GM19238 (cell line): ENCODE data around the gene GFRA4.

Experiments
- DNase-seq: peaks from one replicate; pipeline ENCODE4 v3.0.0; 2011; ENCODE audit warnings: low spot score; ENCODE audit not compliant: insufficient read length

GFRA4 gene

DNA sequence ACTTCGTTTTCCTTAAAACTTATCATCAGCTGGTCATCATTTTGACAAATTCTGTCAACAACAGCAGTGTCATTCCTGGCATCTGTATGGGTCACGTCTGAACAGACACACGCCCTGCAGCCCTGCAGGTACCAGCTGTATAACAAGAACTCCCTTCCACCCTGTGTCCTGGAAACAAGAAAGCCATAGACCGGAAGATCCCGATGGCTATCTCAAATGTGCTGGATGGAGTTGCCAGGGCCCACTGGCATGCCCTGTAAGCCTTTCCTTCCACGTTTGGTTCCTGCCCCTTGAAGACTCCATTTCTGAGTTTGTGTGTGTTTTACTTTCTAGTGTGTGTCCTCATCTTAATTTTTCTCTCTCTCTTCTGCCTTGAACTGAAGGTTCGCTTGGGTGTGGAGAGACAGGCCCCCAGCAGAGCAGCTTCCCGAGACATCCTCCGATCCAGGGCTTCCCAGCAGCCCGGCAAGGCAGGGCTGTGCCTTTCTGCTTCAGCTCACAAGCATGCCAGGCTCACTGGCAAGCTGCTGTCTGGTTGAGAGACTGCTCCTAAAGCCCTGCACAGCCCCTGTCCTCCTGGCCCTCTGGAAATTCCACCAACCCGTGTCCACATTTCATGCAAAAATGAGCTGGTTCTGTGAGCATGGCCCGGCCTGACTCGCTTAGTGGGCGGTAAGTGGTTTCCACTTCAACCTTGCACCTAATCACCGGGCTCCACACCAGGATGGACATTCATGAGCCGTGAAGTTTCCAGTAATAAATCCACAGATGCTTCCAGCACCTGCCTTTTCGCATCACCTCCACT lies 8.7 kb downstream of the GFRA4 start:
- no peak for DNase-seq

DNA sequence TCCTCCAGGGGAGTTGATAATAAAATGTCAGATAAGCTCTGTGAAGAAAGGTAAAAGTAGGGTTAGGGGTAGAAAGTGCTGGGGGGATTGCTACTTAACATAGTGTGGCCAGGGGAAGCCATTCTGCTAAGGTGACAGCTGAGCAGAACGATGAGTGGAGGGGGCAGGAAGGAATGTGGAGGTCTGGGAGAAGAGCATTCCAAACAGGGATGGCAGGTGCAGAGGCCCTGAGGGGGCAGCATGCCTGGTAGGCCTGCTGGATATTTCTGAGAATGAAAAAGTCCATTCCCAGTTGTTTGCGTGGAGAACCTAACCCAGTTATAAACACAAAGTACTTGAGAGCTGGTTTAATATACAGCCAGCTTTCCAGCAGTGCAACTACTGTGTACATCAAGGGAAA lies 9.3 kb downstream of the GFRA4 start:
- DNase-seq, result no peak

DNA sequence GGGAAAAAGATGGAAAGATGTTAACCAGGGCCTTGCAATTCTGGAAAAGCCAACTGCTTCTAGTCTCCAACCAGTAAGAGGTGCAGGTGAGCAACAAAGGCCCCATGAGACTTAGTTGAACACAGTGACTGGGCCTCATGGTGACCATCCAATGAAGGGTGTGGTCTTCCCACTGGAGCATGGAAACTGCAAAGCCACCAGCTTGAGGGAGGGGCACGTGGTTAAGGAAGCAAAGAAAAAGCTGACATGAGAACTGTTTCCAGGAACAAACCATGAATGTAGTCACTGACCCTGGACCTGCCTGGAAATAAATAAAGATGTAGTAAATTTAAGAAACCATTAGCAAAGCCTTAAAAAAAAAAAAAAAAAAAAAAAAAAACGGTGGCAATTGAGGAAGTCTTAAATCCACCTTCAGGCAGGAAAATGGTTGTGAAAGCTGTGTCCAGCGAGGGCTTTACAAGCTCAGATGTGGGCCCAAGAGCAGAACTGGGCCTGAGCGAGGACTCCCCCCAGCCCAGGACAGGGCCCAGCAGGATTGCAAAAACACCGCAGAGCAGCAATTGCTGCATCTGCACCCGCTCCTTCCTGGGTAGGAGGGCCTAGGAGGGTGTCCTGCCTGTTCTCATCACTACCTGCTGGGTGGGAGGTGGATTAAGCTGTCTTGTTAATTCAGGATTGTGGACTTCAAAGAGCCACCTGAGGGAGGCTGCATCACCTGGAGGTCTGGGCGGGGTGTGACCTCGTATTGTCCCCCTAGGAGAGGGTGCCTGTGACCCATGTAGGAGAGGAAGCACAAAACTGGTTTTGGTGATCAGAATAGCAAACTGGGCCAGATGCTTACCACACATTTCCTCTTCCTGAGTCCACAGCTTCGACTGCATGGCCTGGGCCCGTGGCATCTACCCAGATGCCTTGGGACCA lies 10.3 kb downstream of the GFRA4 start:
- DNase-seq, result no peak

DNA sequence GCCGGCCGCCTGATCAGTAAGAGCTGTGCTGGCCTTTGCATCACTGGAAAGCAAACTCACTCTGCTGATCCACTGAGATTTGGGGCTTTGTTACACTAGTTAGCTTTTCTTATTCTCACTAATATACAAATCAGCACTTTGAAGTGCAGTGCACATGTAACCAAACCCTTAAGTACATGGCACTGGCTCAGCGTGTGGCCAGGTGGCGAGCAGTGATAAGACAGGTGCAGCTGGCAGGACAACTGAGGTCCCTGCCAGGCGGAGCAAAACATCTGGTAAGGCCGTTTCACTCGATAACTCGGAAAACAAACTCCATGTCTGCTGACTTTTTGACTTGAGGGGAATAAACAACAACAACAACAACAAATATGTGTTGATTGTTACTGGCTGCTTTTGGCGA lies 11.0 kb downstream of the GFRA4 start:
- no peak for DNase-seq

DNA sequence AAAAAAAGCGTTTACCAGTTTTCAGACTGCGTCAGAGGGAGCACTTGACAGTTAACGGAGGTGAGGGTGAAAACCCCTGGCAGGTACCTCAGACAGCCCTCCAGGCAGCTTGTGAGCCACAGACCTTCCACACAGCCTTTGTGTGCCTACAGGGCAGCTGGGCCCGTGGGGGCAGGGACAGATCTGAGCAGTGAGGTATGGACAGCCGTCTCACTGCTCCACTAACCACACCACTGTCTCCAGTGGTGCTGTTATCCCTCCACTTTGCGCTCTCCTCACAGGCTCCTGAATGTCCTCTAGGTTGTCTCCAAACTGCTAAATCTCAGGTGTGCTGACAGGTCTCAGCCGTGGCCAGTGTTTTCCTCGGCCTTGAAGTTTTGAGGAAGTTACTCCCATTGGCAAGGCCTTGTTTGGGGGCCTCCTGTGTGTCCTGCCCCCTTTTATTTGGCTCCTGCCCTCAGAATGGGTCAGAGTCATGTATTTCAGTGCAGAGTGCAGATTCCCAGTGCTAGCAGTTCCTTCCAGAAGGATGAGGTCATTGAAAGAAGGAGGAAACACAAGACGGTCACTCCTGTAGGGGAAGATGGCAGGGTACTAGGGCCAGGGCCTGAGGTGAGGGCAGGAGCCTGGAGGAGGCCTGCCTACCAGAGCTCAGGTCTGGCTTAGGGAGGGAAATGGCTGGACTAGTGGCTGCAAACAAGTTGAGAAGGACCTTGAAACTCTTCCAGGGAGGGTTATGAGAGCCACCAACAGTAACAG lies 11.8 kb downstream of the GFRA4 start:
- no peak for DNase-seq

DNA sequence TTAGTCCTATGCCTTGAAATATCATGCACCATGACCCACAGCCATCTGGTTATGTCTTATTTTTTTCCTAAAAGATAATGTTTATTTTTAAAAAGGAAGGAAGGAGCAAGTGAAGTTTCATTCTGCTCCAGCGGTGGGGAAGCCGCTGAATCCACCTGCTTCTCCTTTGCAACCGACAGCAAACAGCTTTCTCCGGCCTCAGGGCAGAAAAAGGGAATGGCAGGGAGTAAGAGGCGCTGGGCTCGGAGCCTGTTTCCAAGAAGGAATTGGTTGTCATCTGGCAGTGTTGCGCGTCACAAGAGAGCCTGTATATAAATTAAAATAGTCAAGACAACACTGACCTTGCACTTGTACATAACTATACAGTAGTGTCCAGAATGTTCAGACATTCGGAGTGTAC lies 14.2 kb downstream of the GFRA4 start:
- DNase-seq, result no peak

DNA sequence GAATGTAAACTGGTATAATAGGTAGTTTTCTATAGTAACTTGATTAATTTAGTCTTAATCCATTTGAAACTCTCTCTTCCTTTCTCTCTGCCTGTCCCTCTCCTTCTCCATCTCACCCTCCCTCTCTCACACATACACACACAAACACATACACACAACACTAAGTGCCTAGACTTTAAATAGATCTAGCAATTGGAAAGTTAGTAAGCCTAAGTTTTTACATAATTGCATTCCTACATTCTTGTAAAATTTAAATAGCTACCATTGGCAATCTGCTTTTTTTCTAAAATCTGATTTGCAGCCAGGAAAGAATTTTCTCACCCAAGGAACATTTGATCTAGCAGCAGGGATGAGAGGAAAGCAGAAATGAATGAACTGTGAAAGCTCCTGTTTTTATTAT lies 15.7 kb downstream of the GFRA4 start:
- DNase-seq, result no peak

DNA sequence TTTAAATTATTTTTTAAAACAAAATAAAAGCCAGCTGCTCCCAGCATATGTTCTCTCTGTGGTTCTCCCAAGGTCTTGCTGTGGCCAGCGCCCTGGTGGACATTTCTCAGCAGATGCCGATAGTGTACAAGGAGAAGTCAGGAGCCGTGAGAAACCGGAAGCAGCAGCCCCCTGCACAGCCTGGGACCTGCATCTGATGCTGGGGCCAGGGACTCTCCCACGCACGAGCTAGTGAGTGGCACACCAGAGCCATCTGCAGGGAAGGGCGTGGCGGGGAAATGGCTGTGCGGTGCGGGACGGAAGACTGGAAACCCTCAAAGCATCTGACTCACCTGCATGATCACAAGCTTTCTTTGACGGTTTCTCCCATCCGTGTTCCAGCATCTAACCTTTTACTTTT lies 16.5 kb downstream of the GFRA4 start:
- DNase-seq, result no peak

DNA sequence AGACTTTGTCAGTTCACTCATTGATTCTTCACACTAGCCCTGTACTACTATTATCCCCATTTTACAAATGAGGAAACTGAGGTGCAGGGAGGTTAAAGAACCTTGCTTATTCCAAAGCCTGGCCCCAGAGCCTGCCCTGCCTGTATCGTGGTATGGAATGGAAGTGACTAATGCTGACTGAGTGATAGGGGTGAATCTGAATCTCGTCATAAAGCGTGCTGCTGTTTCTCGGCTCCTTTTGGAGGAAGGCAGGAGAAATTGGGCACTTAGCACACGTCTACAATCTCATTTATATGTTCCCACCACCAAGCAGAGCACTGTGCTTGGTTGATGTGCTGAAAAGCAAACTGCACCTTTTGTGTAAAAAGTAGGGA lies 17.1 kb downstream of the GFRA4 start:
- no peak for DNase-seq

DNA sequence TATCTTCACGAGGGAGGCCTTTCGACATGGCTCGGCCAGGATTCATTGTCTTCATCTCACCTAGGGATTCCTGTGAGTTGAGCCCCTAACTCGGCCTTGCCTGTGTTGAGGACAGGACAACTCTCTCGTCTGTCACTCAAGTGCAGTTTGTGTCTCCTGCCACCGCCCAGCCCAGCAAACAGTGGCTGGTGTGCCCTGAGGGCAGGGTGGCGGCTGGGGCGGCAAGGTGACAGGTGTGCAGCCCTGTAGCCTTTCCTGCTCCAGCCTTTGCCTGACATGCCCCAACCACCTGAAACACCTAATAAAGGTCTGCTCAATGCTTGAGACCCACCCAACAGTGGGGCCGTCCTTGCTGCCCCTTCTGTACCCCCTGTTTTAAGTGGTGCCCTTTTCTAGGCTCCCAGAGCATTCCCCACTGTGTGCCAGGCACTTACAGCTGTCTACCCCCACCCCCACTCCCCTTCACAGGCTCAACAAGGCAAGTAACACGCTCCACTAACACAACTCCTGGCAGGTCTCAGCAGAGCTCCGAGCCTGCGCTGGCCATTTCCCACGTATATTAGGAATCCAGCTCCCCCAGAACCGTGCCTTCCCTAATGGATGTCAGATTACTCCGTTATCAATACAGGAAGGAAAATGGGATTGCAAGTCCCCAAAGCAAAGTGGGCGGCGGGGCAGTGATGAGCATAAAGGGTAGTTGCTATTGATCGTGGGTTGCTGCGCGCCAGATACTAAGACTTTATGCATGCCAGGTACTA lies 17.7 kb downstream of the GFRA4 start:
- DNase-seq, result no peak

DNA sequence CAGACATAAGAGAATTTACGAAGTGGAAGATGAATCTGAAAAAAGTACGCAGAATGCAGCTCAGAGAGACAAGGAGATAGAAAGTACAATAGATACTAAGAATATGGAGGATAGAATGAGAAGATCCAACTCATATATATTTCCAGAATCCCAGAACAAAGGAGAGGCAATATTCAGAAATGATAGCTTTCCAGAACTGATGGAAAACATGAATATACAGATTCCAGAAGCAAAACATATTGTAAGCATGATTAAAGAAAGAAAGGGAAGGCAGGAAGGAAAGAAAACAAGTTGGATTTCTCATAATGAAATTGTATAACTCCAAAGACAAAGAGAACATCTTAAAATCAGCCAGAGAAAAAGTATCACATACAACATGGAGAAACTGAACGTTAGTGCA lies 22.9 kb downstream of the GFRA4 start:
- no peak for DNase-seq

DNA sequence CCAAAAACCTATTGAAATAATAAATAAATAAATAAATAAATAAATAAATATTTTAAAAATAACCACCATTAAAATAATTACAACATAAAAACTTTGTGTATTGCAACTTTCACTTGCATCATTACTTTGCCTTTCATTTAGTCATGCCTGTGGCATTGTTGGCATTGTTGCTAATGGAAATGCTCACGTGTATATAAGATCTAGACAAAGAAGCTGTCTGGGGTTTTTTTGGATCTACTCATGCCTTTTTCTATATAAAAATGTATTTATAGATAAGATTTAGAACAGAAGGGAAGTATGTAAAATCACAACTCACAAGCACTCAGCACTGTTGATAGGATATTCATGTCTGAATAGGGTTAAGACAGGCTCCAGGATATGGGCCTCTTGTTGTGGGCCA lies 27.9 kb downstream of the GFRA4 start:
- DNase-seq, result no peak

DNA sequence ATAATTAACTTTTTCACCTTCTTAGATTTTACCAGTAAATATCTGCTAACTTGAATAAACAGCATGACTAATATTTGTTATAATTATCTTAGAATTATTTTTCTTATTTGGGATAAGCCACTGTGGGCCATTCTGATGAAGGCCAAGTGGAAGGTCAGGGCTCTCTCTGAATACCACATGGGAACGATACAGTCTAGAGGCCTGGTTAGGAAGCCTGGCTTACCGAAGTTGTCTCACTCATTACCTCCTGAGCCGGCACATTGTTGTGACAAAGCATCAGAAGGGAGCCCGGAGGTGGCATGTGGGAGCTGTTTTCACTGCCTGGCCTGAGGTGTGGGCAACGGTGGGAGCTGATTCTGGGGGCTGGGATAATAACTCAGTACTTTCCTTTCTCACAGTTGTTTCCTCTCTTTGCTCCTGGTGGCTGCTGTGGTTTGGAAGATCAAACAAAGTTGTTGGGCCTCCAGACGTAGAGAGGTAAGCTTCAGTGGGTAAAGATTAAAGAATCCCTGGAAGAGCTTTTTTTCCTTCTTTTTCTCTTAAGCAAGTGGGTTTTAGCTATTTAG lies 29.2 kb downstream of the GFRA4 start:
- DNase-seq, result no peak

DNA sequence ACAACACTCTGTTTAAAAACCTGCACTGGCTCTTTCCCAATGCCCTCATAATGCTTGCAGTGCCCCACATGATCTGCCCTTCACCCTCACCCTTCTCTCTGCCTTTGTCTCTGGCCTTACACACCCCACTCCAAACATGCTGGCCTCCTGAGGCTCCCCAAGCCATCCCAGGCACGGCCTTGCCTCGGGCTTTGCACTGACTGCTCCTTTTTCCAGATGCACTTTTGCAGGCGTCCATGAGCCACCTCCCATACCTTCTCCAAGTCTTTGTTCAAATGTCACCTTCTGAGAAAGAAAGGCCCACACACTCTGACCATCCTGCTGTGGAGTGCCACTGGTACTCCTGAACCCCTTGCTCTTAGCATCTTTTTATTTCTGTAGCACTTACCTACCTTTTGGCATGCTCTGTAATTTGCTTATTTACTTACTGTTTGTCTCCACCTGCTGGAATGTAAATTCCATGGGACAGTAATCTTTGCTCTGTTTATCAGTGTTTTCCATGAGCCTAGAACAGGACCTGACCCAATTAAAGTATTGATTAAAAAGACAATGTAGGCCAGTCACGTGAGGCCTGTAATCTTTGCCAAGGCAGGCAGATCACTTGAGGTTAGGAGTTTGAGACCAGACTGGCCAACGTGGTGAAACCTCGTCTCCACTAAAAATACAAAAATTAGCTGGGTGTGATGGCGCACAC lies 30.7 kb downstream of the GFRA4 start:
- DNase-seq, result no peak

DNA sequence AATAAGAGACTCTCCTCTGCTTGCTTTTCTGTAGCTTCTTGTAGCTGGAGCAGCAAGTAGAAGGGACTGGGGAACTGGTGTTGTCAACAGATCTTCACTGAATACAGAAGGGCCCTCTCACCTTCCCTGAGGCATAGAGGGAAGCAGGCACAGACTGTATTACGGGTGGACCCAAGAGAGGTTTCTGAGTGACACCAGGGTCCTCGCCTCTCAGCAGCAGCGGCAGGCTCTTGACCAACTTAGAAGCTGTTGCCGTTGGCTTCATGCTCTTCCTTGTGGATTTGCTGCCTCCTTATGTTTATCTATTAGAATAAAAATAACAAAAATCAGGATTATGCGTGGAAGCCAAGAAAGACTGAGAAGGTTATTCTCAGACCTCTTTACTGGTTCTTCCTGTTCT lies 31.7 kb downstream of the GFRA4 start:
- DNase-seq, result no peak

DNA sequence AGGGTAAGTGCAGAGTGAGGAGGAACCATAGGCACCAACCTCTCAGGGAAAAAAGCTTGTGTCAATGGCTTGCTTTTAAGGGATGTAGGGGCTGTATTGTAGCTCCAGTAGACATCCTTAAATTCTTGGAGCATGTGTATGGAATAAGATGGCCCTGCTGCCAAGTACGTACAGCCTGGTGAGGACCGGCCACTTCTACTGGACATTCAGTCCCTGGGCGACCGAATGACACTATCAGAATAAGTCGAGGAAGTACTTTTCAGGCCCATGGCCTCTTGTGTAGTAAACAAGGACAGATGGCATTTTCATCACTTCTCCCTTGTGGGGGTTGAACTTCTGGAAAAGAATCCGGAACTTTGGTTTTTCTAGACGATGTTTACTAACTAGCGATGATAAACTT lies 32.8 kb downstream of the GFRA4 start:
- no peak for DNase-seq

DNA sequence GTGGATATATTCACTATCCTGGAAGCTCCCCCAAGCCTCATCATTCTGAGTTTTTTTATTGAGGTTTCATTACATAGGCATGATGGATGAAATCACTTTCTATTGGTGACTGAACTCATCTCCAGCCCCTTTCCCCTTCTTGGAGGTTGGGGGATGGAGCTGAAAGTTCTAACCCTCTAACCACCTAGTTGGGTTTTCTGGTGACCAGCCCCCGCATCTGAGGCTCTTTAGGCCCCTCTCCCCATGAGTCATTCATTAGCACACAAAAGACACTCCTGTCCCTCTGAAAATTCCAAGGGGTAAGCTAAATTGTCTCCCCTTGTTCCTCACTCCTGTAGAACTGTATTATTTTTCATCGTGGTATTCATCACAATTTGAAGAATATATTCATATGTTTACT lies 33.3 kb downstream of the GFRA4 start:
- DNase-seq, result no peak

DNA sequence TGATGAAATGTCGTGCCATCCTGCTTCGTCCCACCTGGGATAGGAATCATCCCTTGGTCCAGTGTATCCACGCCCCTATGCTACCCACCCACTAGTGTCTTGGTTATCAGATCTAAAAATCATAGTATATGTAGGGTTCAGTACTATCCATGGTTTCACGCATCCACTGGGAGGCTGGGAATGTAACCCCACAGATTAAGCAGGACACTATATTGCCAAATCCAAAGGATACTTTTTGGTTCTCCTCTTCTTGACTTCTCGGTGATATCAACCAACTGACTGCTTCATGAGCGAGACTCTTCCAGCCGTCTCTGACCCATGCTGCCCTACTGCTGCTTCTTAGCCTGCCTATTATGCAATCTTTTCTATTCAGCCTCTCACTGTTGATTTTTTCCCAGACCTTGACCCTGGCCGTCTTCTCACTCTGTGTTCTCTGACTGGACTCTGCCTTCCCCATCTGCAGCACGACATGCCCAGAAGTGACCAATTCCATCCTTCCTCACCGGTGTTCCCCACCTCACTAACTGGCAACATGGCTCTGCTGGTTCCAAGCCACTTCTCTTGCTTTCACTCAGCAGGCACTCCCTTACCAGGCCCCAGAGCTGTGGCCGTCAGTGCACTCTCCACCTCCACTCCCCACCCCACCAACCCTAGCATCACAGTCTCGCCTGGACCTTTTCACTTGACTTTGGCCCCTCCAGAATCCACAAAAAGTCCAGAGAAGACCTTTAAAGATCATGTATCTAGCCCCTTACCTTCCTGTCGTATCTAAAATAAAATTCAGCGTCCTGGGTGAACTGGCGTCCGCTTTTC lies 34.5 kb downstream of the GFRA4 start:
- no peak for DNase-seq

DNA sequence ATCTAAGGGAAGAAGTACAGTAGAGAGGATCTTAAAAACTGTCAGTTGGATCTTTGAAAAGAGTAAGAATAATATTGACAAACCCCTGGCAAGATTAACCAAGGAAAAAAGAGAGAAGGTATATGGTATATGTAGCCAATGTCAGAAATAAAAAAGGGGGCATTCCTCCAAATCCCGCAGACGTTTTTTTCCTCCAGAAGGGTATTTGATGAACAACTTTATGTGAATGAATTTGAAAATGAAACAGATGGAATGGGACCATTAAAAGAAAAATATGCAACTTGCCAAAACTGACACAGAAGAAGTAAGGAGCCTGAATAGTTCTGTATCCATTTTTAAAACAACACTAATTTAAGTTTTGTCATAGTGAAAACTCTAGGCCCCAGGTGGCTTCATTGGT lies 35.7 kb downstream of the GFRA4 start:
- DNase-seq, result no peak

DNA sequence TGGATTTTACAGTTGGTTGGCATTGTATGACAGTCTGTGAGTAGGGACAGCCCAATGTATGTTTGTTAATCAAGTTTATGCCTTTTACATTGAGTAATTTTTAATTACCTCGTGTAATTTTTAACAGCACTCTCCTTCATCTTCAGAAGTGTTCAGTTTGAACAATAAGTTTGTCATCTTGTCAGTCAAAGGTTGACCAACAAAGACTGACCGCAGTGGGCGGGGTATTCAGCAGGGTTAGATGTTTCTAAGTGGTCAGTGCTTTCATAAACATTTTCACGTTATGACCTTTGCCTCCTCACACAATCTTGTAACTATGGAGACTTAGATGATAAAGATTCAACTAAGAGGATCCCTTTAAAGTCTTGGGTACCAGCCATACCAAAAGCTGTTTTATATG lies 40.8 kb downstream of the GFRA4 start:
- no peak for DNase-seq
